ENCODE measurements around the gene CBLC. TPM values are rescaled to one million over a fixed set of nuclear protein-coding genes. Genes with fewer than 3 reads are reported as not detected.

Gene CBLC
- total RNA-seq, 2 experiments from 2014 or later, result not detected

DNA sequence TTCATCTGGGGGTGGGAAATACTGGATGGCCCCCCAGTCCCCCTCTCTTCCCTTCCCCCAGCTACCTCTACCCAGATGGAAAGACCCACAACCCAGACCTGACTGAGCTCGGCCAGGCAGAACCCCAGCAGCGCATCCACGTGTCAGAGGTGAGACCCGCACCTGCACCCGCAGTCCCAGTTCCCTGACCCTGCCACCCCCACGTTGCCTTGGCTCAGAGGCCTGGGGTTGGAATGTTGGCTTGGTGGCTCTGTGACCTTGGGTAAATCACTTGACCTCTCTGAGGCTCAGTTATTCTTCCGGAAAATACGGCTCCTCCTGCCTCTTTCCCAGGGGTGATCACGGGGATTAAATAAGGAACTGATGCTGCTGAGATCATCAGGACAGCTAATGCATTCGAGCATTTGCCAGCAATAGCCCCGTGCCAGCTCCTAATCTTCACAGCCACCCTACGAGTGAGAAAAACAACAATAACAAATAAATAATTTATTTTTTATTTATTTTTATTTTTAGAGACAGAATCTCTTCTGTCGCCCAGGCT lies 12.3 kb downstream of the CBLC start:
- Mint-ChIP-seq H3K9me3 (no peaks in the 10 kb centered on the region), H3K27ac (no peak overlapping the region), H3K36me3 (ENCODE audit: low read depth) (no peaks in the 10 kb centered on the region), H3K4me3 (no peak overlapping the region), H3K4me1 (ENCODE audit: low read depth) (no peaks in the 10 kb centered on the region), H3K27me3 (no peaks in the 10 kb centered on the region)
- no peak for DNase-seq
- intact Hi-C loops (cut with micrococcal nuclease), result no loop called here
- TF ChIP-seq, protein P1, sequence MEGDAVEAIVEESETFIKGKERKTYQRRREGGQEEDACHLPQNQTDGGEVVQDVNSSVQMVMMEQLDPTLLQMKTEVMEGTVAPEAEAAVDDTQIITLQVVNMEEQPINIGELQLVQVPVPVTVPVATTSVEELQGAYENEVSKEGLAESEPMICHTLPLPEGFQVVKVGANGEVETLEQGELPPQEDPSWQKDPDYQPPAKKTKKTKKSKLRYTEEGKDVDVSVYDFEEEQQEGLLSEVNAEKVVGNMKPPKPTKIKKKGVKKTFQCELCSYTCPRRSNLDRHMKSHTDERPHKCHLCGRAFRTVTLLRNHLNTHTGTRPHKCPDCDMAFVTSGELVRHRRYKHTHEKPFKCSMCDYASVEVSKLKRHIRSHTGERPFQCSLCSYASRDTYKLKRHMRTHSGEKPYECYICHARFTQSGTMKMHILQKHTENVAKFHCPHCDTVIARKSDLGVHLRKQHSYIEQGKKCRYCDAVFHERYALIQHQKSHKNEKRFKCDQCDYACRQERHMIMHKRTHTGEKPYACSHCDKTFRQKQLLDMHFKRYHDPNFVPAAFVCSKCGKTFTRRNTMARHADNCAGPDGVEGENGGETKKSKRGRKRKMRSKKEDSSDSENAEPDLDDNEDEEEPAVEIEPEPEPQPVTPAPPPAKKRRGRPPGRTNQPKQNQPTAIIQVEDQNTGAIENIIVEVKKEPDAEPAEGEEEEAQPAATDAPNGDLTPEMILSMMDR (IDR thresholded peaks at IDR 0.05), result no peak
- ChIA-PET POLR2A (interaction anchor here (0.9 kb wide), 1 partner anchor 14 kb away, joined by 3 read pairs; no protein-coding TSS in a partner anchor), CTCF (interaction anchor here (1.4 to 2.0 kb wide), 2 partner anchors 9 to 66 kb away, joined by 3 to 4 read pairs; no protein-coding TSS in a partner anchor)
- no peak for ATAC-seq

GRCh38 chr19:44792281-44792680 lies 14.6 kb downstream of the CBLC start:
- no peak overlapping the region for H3K27ac Mint-ChIP-seq
- ChIA-PET CTCF (no interaction called here), POLR2A (interaction anchor here (0.6 kb wide), 1 partner anchor 87 kb away, joined by 4 read pairs; no protein-coding TSS in a partner anchor)
- ATAC-seq, result no peak
- TF ChIP-seq, protein P1 (IDR thresholded peaks at IDR 0.05), result no peak
- H3K4me3 Mint-ChIP-seq, result no peak overlapping the region
- intact Hi-C loops (cut with micrococcal nuclease), result no loop called here
- no peaks in the 10 kb centered on the region for H3K27me3 Mint-ChIP-seq
- H3K36me3 Mint-ChIP-seq (ENCODE audit: low read depth), result no peaks in the 10 kb centered on the region
- no peak for DNase-seq
- peaks cover 9% of the 10 kb centered on the region for H3K4me1 Mint-ChIP-seq (ENCODE audit: low read depth)
- H3K9me3 Mint-ChIP-seq, result no peaks in the 10 kb centered on the region

DNA sequence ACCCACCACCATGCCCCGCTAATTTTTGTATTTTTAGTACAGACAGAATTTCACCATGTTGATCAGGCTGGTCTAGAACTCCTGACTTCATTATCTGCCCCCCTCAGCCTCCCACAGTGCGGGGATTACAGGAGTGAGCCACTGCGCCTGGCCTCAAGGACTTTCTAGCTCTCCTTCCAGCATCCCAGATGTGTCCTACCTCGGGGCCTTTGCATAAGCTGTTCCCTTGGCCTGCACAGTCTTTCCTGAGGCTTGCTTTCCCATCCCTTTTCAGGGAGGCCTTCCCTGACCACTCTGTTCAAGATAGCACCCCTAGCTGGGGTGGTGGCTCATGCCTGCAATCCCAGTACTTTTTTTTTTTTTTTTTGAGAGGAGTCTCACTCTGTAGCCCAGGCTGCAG lies 16.9 kb downstream of the CBLC start:
- H3K9me3 Mint-ChIP-seq, result no peaks in the 10 kb centered on the region

DNA sequence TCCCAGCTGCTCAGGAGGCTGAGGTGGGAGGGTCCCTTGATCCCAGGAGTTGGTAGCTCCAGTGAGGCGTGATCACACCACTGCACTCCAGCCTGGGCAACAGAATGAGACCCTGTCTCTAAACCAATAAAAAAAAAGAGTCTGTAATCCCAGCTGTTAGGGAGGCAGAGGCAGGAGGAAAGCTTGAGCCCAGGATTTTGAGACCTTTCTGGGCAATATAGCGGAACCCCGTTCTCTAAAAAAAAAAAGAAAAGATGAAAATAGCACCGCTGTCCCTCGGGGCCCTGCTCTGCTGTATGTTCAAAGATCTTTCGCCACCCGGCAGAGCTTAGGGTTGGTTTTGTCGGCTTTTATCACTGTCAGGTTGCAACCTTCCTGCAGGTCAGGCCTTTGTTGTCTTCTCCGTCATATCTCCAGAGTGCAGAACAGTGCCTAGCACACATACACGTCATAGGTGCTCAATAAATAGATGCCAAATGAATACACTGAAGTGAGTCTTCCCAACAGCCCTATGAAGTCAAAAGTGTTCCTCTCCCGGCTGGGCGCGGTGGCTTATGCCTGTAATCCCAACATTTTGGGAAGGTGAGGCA lies 17.8 kb downstream of the CBLC start:
- ATAC-seq (no peak), DNase-seq (no peak)
- H3K4me3 Mint-ChIP-seq, result no peak overlapping the region
- CTCF ChIA-PET, result interaction anchor here (0.8 to 2.6 kb wide), 4 partner anchors 9 to 157 kb away, joined by 3 to 13 read pairs (median 4); no protein-coding TSS in a partner anchor
- H3K9me3 Mint-ChIP-seq, result no peaks in the 10 kb centered on the region
- TF ChIP-seq, protein P1 (IDR thresholded peaks at IDR 0.05), result no peak
- no peaks in the 10 kb centered on the region for H3K27me3 Mint-ChIP-seq
- H3K27ac Mint-ChIP-seq, result no peak overlapping the region
- POLR2A ChIA-PET, result interaction anchor here (0.6 kb wide), 1 partner anchor 8 kb away, joined by 3 read pairs; no protein-coding TSS in a partner anchor
- intact Hi-C loops (cut with micrococcal nuclease), result no loop called here
- H3K36me3 Mint-ChIP-seq (ENCODE audit: low read depth), result no peaks in the 10 kb centered on the region
- H3K4me1 Mint-ChIP-seq (ENCODE audit: low read depth), result peaks cover 9% of the 10 kb centered on the region

More for the DNA sequence above, 16.9 kb downstream of the CBLC start:
- Mint-ChIP-seq H3K36me3 (ENCODE audit: low read depth) (no peaks in the 10 kb centered on the region), H3K4me3 (no peak overlapping the region), H3K27me3 (no peaks in the 10 kb centered on the region), H3K4me1 (ENCODE audit: low read depth) (peaks cover 9% of the 10 kb centered on the region), H3K27ac (no peak overlapping the region)
- POLR2A ChIA-PET, result no interaction called here
- no peak for DNase-seq
- TF ChIP-seq, protein P1 (IDR thresholded peaks at IDR 0.05), result no peak
- intact Hi-C loops (cut with micrococcal nuclease), result no loop called here
- no peak for ATAC-seq
- CTCF ChIA-PET, result interaction anchor here (0.8 to 2.6 kb wide), 3 partner anchors 10 to 157 kb away, joined by 3 to 13 read pairs (median 4); no protein-coding TSS in a partner anchor

GRCh38 chr19:44796701-44797115 lies 19.0 kb downstream of the CBLC start:
- Mint-ChIP-seq H3K36me3 (ENCODE audit: low read depth) (no peaks in the 10 kb centered on the region), H3K27ac (peak overlapping the region; percentile 11), H3K4me1 (ENCODE audit: low read depth) (peaks cover 9% of the 10 kb centered on the region), H3K9me3 (no peaks in the 10 kb centered on the region), H3K27me3 (no peaks in the 10 kb centered on the region), H3K4me3 (no peak overlapping the region)
- intact Hi-C loops (cut with micrococcal nuclease), result no loop called here
- TF ChIP-seq, protein P1 (IDR thresholded peaks at IDR 0.05), result no peak
- ChIA-PET POLR2A (no interaction called here), CTCF (interaction anchor here (0.6 to 2.6 kb wide), 3 partner anchors 12 to 48 kb away, joined by 5 to 13 read pairs (median 5); no protein-coding TSS in a partner anchor)
- ATAC-seq, result no peak
- no peak for DNase-seq
